IPS-11a (cell line): ENCODE measurements around the gene PROKR1.
A peak's percentile ranks its signal among the peaks of the same experiment; 100 is the strongest.
"Not testable (repeated sequence)": the region's sequence is repeated elsewhere in the genome, so short reads cannot be mapped to it uniquely, and the experiment has no call there.

ENCODE experiments used
- H3K4me3 ChIP-seq: one replicate; pipeline ENCODE4 v1.5.1; 2013; ENCODE audit warnings: low read depth, low read length, control low read depth

PROKR1 gene

DNA sequence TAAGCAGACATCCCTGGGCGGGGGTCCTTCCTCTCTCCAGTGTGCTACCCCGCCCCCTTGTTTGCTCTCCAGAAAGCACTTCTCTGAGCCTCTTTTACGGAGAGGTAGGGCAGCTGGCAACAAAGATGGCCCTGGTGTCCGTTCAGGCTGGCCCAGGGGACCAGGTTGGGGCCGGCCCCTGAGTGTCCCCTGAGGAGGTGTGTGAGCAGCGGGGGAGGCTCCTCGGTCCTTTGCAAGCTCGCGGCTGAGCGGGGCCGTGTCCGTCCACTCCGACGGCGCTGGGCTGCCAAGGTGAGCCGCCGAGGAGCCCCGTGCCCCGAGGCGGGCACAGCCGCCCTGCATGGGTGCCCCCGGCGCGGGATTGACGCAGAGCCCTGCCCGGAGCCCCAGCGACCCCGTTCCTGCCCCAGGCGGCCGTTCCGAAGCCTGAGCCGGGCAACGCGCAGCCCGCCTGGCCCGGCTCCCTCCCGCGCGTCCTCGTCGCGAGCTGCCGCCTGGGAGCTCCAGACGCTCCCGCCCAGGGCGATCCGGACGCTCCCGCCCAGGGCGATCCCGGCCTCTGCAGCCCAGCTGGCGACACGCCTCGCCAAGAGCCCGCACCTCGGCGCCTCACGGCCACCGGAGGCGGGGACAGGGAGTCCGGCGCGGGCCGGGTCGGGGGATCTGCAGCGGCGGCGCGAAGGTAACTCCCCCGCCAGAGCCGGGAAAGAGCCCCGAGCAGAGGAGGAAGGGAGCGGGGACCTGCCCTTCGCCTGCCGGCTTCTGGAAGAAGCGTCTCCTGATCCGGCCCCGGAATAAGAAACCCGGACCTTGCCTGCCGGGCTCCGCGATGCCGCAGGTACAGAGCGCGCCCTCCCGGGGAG, at the start of gene PROKR1:
Gene PROKR1, plus strand, starts transcription at position 569 of the 863 bp plus-strand sequence. CDS start 2,243 bp downstream, outside the sequence.
- peak within 1 kb of the TSS; percentile 53 for H3K4me3 ChIP-seq

DNA sequence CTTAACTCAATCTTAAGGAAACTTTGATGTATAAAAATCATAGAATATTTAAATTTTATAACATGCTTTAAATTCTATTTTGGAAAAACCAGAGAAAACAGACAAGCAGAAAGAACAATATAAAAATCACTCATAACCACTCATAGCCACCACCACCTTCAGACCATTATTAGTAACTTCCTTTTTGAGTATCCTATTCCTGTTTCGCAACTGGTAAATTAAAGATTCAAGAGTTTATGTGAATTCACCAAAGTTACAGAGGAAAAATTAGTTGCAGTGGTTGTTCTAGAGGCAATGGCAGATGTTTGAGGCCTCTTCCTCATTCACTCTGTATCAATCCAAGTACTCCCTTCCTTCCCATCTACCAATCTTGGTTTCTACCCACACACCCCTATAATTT, 49.3 kb upstream of the PROKR1 start:
- no peak overlapping the region for H3K4me3 ChIP-seq

DNA sequence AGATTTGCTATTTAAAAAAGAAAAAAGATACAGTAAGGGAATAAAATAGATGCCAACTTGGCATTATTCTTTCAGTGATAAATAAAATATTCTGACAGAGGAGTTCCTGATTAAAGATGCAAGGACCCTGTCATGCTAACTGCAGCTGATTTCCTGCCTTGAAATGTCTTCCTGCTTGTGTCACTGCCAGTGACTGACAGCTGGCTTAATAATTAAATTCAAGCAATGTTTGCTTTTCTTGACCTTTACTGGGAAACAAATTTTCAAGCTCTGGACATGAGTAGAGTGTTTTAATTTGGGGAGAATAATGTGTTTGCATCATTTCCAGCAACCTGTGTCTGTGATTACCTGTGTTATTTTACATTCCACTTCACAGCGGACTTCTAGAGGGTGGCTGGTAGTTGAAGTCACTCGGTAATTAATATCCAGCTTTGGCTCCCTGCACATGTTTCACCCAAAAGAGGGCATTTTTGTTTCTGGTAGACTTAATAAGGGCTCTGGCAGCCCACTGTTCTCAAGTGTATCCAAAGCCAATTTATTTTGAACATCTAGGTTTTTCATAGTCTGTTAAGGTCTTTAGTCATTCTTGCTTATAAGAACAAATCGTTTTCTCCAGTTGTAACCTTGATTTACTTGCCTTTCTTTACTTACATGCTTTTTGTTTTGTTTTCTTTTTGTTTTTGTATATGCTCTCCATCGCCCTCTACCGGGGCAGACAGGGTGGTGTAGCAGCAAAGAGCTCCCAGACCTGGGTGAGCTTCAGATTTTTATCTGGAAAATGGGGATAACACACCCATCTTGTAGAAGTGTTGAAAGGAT, 48.5 kb upstream of the PROKR1 start:
- no peak overlapping the region for H3K4me3 ChIP-seq

DNA sequence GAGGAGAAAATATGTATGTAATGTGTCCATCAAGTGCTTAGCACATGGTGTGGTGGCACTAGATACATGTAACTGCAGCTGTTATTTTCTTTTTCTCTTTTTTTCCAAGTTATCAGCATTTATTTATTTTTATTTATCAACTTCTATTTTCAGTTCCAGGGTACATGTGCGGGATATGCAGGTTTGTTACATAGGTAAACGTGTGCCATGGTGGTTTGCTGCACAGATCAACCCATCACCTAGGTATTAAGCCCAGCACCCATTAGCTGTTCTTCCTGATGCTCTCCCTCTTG, 47.9 kb upstream of the PROKR1 start:
- H3K4me3 ChIP-seq = not testable (repeated sequence)

DNA sequence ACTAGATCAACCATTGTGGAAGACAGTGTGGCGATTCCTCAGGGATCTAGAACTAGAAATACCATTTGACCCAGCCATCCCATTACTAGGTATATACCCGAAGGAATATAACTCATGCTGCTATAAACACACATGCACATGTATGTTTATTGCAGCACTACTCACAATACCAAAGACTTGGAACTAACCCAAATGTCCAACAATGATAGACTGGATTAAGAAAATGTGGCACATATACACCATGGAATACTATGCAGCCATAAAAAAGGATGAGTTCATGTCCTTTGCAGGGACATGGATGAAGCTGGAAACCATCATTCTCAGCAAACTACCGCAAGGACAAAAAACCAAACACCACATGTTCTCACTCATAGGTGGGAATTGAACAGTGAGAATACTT, 42.9 kb upstream of the PROKR1 start:
- H3K4me3 ChIP-seq = not testable (repeated sequence)

DNA sequence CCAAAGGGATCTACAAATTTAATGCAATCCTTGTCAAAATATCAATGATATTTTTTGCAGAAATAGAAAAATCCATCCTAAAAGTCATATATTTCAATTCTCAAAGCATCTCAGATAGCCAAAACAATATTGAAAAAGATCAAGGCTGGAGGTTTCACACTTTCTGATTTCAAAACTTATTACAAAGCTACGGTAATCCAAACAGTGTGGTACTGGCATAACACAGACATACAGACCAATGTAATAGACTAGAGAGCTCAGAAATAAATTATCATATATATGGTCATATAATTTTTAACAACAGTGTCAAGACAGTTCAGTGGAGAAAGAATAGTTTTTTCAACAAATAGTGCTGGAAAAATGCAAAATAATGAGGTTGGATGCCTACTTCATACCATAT, 40.3 kb upstream of the PROKR1 start:
- H3K4me3 ChIP-seq = no peak overlapping the region

DNA sequence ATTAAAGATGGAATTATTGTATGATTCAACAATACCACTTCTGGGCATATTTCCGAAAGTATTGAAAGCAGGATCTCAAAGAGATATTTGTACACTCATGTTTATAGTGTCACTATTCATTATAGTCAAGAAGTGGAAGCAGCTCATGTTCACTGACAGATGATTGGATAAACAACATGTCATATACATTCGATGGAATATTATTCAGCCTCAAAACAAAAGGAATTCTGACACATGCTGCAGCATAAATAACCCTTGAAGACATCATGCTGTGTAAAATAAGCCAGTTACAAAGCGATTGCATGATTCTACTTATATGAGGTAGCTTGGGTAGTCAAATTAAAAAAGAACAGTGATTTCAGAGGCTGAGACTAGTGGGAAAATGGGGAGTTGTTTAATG, 39.3 kb upstream of the PROKR1 start:
- no peak overlapping the region for H3K4me3 ChIP-seq

DNA sequence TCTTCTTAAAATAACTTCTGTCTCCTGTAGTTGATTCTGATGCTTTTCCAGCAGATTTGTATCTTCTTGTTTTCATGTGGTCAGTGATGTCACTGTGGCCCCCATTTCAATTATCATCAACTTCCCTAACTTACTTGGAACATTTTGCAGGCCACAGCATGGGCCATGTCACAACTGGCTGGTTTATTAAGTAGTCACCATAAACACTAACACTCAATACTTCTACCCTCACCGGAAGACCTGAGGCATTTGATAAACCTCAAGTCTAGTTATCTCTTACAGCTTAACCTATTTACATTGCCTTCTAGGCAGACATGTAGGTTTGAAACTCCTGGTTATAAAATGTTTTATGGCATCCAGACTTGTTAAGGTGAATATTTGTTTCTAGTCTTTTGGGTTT, 37.4 kb upstream of the PROKR1 start:
- H3K4me3 ChIP-seq = no peak overlapping the region

DNA sequence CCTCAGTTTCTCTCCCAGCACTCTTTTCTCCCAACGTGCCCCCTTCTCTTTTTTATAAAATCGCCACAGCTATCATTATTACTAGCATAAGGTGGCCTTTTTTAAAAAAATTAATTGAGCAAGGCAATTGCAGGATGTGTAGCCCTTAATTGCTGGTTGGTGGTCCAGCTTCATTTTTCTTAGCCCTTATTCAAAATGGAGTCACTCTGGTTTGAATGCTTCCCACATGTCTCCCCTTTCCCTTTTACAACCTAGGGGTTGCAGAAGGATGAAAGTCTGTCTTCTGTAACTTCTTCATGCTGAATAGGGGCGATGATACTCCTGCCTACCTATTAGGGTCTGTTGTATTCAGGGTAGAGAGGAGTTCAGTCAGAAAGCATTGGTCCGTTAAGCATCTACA, 36.6 kb upstream of the PROKR1 start:
- no peak overlapping the region for H3K4me3 ChIP-seq

DNA sequence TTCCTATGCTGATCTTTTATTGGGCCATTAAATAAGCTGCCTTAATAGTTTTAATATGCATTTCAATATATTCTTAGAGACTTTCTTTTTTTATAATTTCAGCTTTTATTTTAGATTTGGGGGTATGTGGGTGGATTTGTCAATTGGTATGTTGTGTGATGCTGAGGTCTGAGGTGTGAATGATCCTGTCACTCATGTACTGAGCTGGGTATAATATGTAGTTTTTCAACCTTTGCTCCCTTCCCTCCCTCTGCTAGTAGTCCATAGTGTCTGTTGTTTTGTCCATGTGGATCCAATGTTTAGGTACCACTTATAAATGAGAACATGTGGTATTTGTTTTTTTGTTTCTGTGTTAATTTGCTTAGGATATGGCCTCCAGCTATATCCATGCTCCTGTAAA, 35.5 kb upstream of the PROKR1 start:
- H3K4me3 ChIP-seq = no peak overlapping the region

DNA sequence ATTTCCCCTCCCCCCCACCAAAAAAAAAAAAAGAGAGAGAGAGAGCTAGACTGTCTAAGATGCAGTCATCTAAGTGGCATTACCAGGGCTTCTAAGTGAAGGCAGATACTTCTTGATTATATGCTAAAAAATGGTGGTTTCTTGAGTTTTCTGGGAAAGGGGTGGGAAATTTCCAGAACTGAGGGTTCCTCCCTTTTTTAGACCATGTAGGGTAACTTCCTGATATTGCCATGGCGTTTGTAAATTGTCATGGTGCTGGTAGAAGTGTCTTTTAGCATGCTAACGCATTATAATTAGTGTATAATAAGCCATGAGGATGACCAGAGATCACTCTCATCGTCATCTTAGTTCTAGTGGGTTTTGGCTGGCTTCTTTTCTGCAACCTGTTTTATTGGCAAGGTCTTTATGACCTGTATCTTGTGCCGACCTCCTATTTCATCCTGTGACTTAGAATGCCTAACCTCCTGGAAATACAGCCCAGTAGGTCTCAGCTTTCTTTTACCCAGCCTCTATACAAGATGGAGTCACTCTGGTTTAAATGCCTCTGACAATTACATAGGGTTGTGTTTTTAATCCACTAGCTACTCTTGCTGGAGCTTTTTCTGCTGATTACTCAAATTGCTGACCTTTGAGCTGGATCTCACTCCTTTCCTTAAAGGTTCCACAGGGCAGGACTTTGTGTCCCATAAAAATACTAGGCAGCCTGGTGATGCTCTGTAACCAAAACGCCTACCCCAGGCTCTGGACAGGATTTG, 30.4 kb upstream of the PROKR1 start:
- H3K4me3 ChIP-seq = no peak overlapping the region

DNA sequence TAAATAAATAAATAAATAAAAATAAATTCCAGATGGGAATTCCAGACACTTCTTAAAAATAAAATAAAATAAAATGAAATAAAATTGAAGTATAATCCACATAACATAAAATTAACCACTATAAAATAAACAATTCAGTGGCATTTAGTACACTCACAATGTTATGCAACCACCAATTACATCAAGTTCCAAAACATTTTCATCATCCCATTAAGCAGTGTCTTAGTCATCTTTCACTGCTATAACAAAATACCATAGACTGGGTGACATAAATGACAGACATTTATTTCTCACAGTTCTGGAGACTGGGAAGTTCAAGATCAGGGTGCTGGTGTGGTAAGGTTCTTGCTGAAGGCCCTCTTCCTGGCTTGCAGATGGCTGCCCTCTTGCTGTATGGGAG, 22.6 kb upstream of the PROKR1 start:
- H3K4me3 ChIP-seq = no peak overlapping the region

DNA sequence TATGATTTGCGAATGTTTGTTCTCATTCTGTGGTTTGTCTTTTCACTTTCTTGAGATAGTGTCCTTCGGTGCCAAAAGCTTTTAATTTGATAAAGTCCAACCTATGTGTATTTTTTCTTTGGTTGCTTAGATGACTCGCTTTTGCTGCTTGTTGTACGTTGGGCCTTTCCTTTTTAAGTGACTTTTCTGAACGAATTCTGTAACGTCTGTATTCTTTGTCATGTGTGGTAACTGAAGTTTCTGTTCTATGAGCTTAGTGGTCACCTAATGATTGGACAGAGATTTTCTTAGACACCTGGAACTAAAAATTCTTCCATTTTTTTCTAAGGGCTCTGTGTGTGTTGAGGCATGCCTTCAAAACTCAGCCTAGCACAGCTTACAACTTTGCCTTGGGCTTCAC, 19.6 kb upstream of the PROKR1 start:
- H3K4me3 ChIP-seq = no peak overlapping the region

DNA sequence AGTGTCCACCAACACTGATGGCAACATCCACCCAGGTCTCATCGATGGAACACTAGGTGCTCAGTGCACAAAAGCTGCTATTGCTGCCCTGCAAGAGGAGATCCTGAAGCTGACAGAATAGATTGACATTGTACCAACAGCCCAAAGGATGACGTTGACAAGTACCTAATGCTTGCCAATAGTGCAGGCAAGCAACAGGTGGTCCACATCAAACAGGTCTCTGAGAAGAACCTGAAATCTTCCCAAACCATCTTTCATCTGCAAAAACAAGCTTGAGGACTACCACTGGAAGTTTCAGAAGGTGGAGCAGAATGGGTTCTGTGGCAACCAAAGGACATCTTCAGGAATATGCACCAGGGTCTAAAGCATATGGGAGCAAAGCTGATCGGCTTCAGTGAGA, 15.8 kb upstream of the PROKR1 start:
- H3K4me3 ChIP-seq = no peak overlapping the region

DNA sequence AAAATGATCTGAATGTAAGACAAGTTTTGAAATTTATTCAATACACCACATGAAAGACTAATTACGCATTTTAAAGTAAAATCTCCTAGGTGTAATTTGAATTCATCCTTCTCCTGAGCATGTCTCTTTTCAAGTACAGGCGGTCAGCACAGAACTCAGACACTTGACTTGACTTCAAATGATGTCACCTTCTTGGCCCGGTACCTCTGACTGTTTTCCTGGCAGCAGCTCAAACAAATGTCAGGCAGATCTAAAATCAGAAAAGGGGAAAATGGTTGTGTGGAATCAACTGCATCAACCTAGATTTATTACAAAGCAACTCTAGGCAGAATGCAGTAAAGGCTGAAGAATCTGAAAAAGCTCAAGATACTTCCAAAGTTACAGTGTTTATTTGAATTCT, 11.4 kb upstream of the PROKR1 start:
- H3K4me3 ChIP-seq = no peak overlapping the region

DNA sequence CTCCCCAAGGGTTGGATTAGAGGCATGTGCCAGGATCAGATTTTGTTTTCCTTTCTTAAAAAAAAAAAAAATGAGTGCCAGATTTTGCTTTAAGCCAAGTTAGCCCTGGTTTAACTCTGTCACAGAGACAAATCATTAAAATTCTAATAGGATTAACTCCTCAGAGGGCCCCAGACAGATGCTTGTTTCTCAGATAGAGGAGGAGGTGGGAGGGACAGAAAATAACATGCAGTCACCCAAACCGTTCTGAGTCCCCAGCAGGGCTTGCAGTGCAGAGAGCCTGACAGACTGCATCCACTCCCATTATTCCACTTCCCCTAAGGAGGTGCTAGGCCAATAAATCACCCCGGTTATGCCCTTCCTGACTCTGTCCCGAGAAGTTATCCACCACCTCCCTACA, 6.3 kb upstream of the PROKR1 start:
- no peak overlapping the region for H3K4me3 ChIP-seq

DNA sequence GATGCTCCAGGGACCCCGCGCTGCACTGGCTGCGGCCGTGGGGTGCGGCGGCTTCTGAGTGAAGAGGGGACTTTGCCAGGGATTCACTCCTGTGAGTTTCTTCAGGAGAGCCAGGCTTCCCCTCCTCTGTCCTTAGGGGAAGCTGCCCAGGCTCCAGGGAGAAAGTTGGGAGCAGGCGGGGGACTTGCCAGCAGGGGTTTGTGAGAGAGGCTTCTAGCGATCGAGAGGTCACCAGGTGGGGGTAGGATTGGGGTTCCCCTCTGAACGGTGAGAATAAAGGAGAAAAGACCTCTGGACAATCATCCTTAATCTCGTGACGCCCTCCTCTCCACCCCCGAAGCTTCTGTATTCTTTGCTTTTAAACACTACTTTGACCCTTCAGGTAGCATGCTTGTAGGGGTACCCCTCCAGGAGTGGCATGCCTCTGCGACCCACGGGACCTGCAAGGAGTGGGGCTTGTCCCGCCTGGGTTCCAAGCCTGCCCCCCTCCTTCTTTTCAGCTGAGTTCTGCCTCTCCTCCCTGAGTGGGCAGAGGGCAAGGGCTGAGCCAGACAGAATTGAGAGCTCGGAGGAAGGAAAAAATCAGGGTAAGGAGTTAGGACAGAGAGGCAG, 601 bp downstream of the PROKR1 start:
- H3K4me3 ChIP-seq = peak overlapping the region; percentile 53

DNA sequence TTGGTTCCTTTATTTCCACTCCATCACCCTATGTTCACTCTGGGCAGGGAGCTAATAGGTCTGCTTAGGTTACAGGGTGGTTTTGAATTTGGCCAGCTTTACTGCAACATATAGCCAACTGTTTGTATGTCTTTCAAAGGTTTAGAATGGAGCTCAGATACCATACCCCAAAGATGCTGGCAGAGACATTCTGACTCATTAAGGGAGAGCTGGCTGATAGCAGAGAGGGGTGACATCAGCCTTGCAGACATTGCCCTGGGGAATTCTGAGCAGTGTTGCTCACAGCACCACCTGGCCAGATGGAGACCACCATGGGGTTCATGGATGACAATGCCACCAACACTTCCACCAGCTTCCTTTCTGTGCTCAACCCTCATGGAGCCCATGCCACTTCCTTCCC, 2.1 kb downstream of the PROKR1 start:
- H3K4me3 ChIP-seq = no peak overlapping the region

DNA sequence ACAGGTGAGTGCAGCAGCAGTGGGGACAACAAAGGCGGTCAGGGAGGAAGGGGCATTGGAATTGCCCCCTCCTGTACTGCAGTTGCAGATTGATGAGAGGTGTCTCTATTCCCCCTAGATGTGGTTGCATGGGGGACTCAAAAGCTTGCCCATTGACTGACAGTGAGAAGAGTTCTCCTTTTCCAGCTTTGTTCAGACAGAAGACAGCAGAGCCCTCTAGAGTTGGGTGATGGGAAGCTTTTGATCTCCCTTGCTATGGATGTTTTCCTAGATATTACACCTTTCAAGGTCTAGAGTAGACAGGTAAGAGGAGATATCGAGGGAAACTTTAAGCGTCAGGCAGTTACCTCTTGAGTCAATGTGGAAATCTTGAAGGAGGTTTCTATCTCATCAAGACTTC, 2.9 kb downstream of the PROKR1 start:
- H3K4me3 ChIP-seq = no peak overlapping the region

DNA sequence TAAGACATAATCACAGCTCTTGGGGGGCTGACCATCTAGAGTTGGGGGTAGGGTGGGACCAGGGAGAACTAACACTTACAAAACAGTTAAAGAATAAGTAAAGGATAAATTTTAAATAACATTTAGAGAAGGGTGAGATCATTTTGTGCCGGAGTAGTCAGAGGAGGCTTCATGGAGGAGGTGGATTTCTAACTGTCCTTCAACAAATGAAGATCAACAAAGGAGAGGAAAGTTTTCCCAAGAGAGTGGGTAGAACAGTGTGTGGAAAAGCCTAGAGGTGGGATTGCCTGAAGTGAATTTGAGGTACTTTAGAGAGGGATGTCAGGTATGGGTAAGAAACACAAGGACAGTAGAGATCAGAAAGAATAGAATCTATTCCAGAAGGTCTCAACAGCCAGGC, 7.3 kb downstream of the PROKR1 start:
- no peak overlapping the region for H3K4me3 ChIP-seq

DNA sequence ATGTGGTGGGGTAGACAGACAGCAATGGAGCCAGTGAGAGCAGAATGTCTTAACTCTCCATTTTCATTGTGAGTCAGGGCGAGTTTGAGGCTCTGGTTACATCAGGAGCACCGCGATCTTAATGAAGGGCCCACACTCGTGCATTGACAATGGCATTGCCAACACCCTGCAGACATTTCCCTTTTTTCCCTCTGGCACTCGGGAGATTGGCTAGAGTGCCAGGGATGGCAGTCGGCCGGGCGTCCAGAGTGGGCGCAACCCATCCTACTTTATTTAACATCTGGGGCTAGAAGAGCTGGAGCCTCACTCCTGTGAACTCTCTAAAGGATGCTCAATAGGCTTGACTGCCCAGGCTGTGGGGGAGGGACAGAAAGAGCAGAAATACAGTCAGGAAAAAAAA, 9.7 kb downstream of the PROKR1 start:
- H3K4me3 ChIP-seq = no peak overlapping the region
